Small intestine (tissue), 7 donors: Measurements from ENCODE around the gene TCF7L2. TPM values are rescaled to one million over a fixed set of nuclear protein-coding genes. Genes with fewer than 3 reads are reported as not detected.

Source experiments
- DNase-seq, 2 donors: peaks; one replicate each; pipeline versions ENCODE4 v3.0.0 to v3.0.0-alpha.2; 2013
- FAIRE-seq: peaks from 2 replicates; lab custom pipeline; 2012; peaks lifted over from hg19 to GRCh38; lab: Jason Lieb, UNC
- H3K27ac ChIP-seq, 3 donors: one replicate each; pipeline ENCODE4 v1.5.1; 2013; ENCODE audit warnings: low read length in 2 of 3, mild to moderate bottlenecking in 2 of 3, control low read depth in 1 of 3, inconsistent platforms in 1 of 3, low read depth in 1 of 3, moderate library complexity in 1 of 3
- H3K27me3 ChIP-seq, 3 donors: one replicate each; pipeline ENCODE4 v1.6.1; 2013; ENCODE audit warnings: low read length in 3 of 3, inconsistent platforms in 1 of 3; ENCODE audit not compliant: control insufficient read depth in 3 of 3, insufficient read depth in 3 of 3
- H3K36me3 ChIP-seq, 3 donors: one replicate each; pipeline ENCODE4 v1.6.1; 2013; ENCODE audit warnings: low read length in 3 of 3, inconsistent platforms in 1 of 3, low read depth in 1 of 3, mild to moderate bottlenecking in 1 of 3, moderate library complexity in 1 of 3; ENCODE audit not compliant: control insufficient read depth in 3 of 3, insufficient read depth in 2 of 3
- H3K4me1 ChIP-seq, 3 donors: one replicate each; pipeline ENCODE4 v1.6.1; 2013; ENCODE audit warnings: low read length in 2 of 3, inconsistent platforms in 1 of 3, low read depth in 1 of 3, mild to moderate bottlenecking in 1 of 3, moderate library complexity in 1 of 3; ENCODE audit not compliant: control insufficient read depth in 3 of 3, insufficient read depth in 2 of 3
- H3K4me3 ChIP-seq, 3 donors: one replicate each; pipeline ENCODE4 v1.5.1; 2013; ENCODE audit warnings: low read length in 3 of 3, control low read depth in 1 of 3, inconsistent platforms in 1 of 3, low read depth in 1 of 3, mild to moderate bottlenecking in 1 of 3, moderate library complexity in 1 of 3
- H3K9me3 ChIP-seq, 2 donors: one replicate each; pipeline ENCODE4 v1.6.1; 2013; ENCODE audit warnings: low read depth in 1 of 2, low read length in 1 of 2; ENCODE audit not compliant: control insufficient read depth in 2 of 2, insufficient read depth in 1 of 2
- WGBS, 3 donors: extraction: QIAGEN DNeasy Blood & Tissue Kit; methylation state at CpG; one replicate each; pipeline ENCODE4 v1.1.7; 2013; 5-methylcytosine and 5-hydroxymethylcytosine counted together
- polyA plus RNA-seq, 4 donors: library from polyadenylated mRNA; stranded (reverse) in 3 of 4; unstranded in 1 of 4; fragments of 200-250 nt in 3 of 4; fragments of 120-200 nt in 1 of 4; gene quantifications; one replicate each; pipeline versions ENCODE4 v1.2.1 to v1.2.3, GENCODE V29; 2013
- donor health status: healthy with polysubstance abuse.
- donor health status: control.
- donor health status: control.
- donor health status: Bipolar disorder and iron deficiency.
- donor health status: healthy.

The TCF7L2 gene
- polyA plus RNA-seq, 4 donors = 13.2 to 50.3 (median 18.8) TPM

GRCh38 chr10:113091920-113092319 is 141.9 kb downstream of the TCF7L2 start:
- Histone ChIP-seq H3K4me3 (no peak overlapping the region), H3K36me3 (peaks cover 0 to 49% (median 0%) of the 10 kb centered on the region in 3 donors), H3K9me3 (no peaks in the 10 kb centered on the region), H3K27ac (peak overlapping the region; percentile 71 to 93 (median 91)), H3K4me1 (peaks cover 13 to 65% (median 30%) of the 10 kb centered on the region in 3 donors), H3K27me3 (no peaks in the 10 kb centered on the region)
- WGBS, 3 donors = 16 to 64% (median 49%) methylated on average over 4 of the region's 4 CpGs
- FAIRE-seq (no peak), DNase-seq (peak in 1 of 2 donors; percentile 91)

GRCh38 chr10:113093188-113094113 is 143.4 kb downstream of the TCF7L2 start:
- H3K27ac ChIP-seq = peak overlapping the region; percentile 91 to 93 (median 93)
- peaks cover 0 to 61% (median 0%) of the 10 kb centered on the region in 3 donors for H3K36me3 ChIP-seq
- H3K27me3 ChIP-seq = no peaks in the 10 kb centered on the region
- FAIRE-seq (peak; percentile 87), DNase-seq (peak; percentile 92 to 97)
- 18 to 58% (median 26%) methylated on average over 10 of the region's 10 CpGs for WGBS, 3 donors
- no peak overlapping the region for H3K4me3 ChIP-seq
- H3K9me3 ChIP-seq = no peaks in the 10 kb centered on the region
- H3K4me1 ChIP-seq = peaks cover 13 to 52% (median 32%) of the 10 kb centered on the region in 3 donors

DNA sequence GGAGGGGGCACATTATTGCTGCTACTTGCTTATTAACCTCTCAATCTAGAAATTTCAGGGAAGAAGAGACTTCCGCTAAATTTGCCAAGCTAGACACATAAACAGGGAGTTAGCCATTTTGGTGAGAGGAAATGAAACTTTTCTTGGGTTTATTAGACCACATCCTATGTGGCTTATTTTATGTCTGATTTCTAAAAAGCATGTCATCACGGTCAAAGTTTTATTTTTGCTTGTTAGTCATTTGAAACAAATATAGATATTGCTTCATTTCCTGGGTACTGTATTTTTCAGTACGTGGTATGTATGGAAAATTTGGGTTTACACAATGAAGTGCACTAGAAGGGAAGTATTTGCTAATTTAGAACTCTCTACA is 144.1 kb downstream of the TCF7L2 start:
- DNase-seq (no peak), FAIRE-seq (no peak)
- Histone ChIP-seq H3K27me3 (no peaks in the 10 kb centered on the region), H3K4me1 (peaks cover 11 to 52% (median 32%) of the 10 kb centered on the region in 3 donors), H3K36me3 (peaks cover 0 to 59% (median 0%) of the 10 kb centered on the region in 3 donors), H3K27ac (peak overlapping the region; percentile 66 to 93 (median 93)), H3K4me3 (no peak overlapping the region), H3K9me3 (no peaks in the 10 kb centered on the region)
- WGBS, 3 donors = 17 to 33% (median 24%) methylated on average over 3 of the region's 3 CpGs

DNA sequence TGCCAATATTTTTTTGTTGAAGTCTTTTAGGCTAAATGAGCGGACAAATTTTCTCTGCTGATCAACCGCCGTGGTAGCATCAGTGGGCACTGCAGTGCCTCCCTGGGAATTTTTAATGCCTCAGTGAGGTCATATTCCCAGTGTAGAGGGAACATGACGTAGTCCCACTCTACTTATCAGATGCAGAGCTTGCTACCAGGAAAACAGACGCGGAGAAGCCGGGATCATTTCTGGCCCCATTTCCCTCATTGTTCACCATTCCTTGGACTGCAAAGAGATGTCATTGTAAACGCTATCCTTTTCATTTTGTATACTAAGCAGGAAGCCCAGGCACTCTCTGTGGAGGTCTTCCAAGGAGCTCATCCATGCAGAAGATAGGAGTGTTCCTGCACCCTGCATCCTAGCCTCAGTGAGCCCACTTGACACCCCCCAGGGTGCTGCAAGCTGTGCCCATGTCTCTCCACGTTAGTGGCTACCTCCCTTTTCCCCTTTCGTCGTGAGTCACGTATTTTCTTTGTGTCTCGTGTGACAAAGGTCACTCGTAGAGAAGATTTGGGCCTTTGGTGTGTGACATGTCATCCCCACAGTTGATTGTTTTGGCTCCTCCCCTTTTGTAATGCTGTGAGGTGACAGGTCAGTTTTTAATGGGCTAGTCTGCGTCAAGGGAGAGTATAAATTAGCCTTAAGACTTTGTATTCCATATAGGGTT is 145.5 kb downstream of the TCF7L2 start:
- no peaks in the 10 kb centered on the region for H3K27me3 ChIP-seq
- peaks cover 0 to 58% (median 0%) of the 10 kb centered on the region in 3 donors for H3K36me3 ChIP-seq
- H3K4me1 ChIP-seq = peaks cover 7 to 56% (median 32%) of the 10 kb centered on the region in 3 donors
- FAIRE-seq = no peak
- H3K9me3 ChIP-seq = no peaks in the 10 kb centered on the region
- H3K4me3 ChIP-seq = no peak overlapping the region
- H3K27ac ChIP-seq = peak overlapping the region; percentile 1 to 83 (median 66)
- peak in 1 of 2 donors; percentile 39 for DNase-seq
- 80 to 91% (median 88%) methylated on average over 15 of the region's 15 CpGs for WGBS, 3 donors

DNA sequence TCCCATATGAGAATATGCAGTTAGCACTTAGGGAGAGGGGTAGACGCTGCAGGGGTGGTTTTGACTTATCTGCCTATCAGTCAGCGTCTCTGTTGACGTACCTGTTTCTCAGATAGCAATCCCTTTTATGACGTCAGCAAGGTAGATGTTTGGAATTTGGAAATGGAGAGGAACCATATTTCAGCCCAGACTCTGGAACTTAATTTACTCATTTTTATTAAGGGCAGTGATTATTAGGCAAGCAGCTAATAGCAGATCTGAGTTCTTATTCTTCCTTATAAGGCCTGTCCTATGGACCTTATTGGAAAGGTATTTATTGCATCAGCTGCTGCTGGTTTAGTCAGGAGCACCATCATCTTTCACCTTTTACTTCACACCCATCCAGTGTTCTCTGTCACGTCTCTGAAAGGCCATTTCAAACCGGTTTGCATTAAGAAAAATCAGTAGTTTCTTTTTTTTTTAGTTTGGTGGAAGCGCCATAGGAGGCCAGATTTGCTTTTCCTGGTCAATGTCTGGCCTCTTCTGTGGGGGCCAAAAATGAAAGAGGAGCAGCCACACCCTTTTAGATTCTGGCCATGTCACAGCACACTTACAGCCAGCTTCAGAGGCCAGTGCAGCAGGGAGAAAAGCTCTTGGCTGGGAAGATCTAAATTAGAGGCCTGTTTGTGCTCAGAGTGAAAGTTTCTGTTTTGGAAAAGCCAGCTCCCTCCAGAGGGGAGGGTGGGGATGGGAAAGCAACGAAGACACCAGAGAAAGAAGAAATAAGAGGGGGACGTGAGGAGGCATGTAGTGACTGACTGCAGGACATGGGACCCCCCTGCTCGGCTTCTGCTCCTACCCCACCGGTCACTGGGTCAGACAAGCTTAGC is 146.3 kb downstream of the TCF7L2 start:
- peaks cover 0 to 57% (median 0%) of the 10 kb centered on the region in 3 donors for H3K36me3 ChIP-seq
- H3K27ac ChIP-seq = peak overlapping the region; percentile 1 to 83 (median 73)
- DNase-seq = peak; percentile 62 to 72
- H3K4me3 ChIP-seq = no peak overlapping the region
- 59 to 68% (median 66%) methylated on average over 11 of the region's 11 CpGs for WGBS, 3 donors
- H3K4me1 ChIP-seq = peaks cover 7 to 52% (median 30%) of the 10 kb centered on the region in 3 donors
- no peak for FAIRE-seq
- H3K27me3 ChIP-seq = no peaks in the 10 kb centered on the region
- no peaks in the 10 kb centered on the region for H3K9me3 ChIP-seq

- DNase-seq (no peak), FAIRE-seq (no peak)
- Histone ChIP-seq H3K9me3 (no peaks in the 10 kb centered on the region), H3K36me3 (peaks cover 0 to 56% (median 0%) of the 10 kb centered on the region in 3 donors), H3K27me3 (no peaks in the 10 kb centered on the region), H3K4me3 (no peak overlapping the region), H3K27ac (peak overlapping the region; percentile 24 to 83 (median 73)), H3K4me1 (peaks cover 7 to 46% (median 28%) of the 10 kb centered on the region in 3 donors)
- 80 to 87% (median 82%) methylated on average over 6 of the region's 6 CpGs for WGBS, 3 donors
Measured at GRCh38 chr10:113097036-113097435, 147.0 kb downstream of the TCF7L2 start.

GRCh38 chr10:113099431-113100183 is 149.6 kb downstream of the TCF7L2 start:
- H3K27me3 ChIP-seq = no peaks in the 10 kb centered on the region
- no peaks in the 10 kb centered on the region for H3K9me3 ChIP-seq
- H3K27ac ChIP-seq = no peak overlapping the region
- DNase-seq (no peak), FAIRE-seq (no peak)
- WGBS, 3 donors = 60 to 74% (median 69%) methylated on average over 13 of the region's 13 CpGs
- peaks cover 0 to 51% (median 0%) of the 10 kb centered on the region in 3 donors for H3K36me3 ChIP-seq
- peaks cover 5 to 24% (median 17%) of the 10 kb centered on the region in 3 donors for H3K4me1 ChIP-seq
- H3K4me3 ChIP-seq = no peak overlapping the region
